Ishikawa (cell line): Measurements from ENCODE around the gene EEFSEC.

Experiments used
- CEBPB ChIP-seq: IDR thresholded peaks from 2 replicates; pipeline ENCODE4 v1.6.1; 2012
- EGR1 ChIP-seq: IDR thresholded peaks from 2 replicates; pipeline ENCODE4 v1.6.1; 2012
- EP300 ChIP-seq: IDR thresholded peaks from 2 replicates; pipeline ENCODE4 v1.6.1; 2012; ENCODE audit warnings: borderline replicate concordance
- MAX ChIP-seq: IDR thresholded peaks from 2 replicates; pipeline ENCODE4 v1.6.1; 2012
- RAD21 ChIP-seq: IDR thresholded peaks from 2 replicates; pipeline ENCODE4 v1.6.1; 2012; ENCODE audit warnings: low read depth
- REST ChIP-seq: IDR thresholded peaks from 2 replicates; pipeline ENCODE4 v1.6.1; 2012; ENCODE audit warnings: low read depth, mild to moderate bottlenecking
- TAF1 ChIP-seq: IDR thresholded peaks from 2 replicates; pipeline ENCODE4 v1.6.1; 2012; ENCODE audit warnings: low read depth, mild to moderate bottlenecking
- USF1 ChIP-seq: IDR thresholded peaks from 2 replicates; pipeline ENCODE4 v1.6.1; 2012
- YY1 ChIP-seq: IDR thresholded peaks from 2 replicates; pipeline ENCODE4 v1.6.1; 2012; ENCODE audit warnings: low read depth

DNA sequence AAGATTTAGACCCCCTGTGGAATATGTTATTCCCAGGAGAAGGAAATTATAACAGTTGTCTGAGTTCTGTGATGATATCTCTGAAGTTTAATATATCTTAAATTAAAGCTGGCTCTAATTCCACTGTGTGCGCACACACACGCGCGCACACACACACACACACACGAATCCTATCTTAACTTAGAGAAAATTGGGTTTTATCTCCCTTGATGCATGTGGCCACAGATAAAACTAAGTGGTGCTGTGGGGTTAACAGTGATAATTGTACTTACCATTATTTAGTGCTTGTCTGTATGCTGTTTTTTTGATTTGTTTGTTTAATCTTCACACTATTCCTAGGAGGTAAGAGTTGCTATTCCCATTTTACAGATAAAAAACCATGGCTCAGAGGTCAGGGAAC, 7.4 kb downstream of the EEFSEC start:
- TF ChIP-seq TAF1, result no peak
- no peak for TF ChIP-seq CEBPB
- no peak for TF ChIP-seq EP300
- TF ChIP-seq REST, result no peak
- TF ChIP-seq USF1, result no peak
- TF ChIP-seq YY1, result no peak
- TF ChIP-seq RAD21, result no peak
- no peak for TF ChIP-seq MAX
- no peak for TF ChIP-seq EGR1
